H9 (cell line): ENCODE measurements around the gene FOLR2. TPM values are rescaled to one million over a fixed set of nuclear protein-coding genes. Genes with fewer than 3 reads are reported as not detected.
"Not testable (repeated sequence)": the region's sequence is repeated elsewhere in the genome, so short reads cannot be mapped to it uniquely, and the experiment has no call there.

Source experiments
- DNase-seq: peaks from one replicate; pipeline ENCODE4 v3.0.0-alpha.2; 2017
- H2AFZ ChIP-seq: one replicate; pipeline ENCODE4 v1.6.1; 2013; ENCODE audit warnings: mild to moderate bottlenecking, low read length, control low read depth, moderate library complexity
- H2AK5ac ChIP-seq: 2 replicates; pipeline ENCODE4 v1.6.1; 2013; ENCODE audit warnings: low read length, control low read depth, mixed read lengths; ENCODE audit not compliant: insufficient read length
- H2BK120ac ChIP-seq: one replicate; pipeline ENCODE4 v1.6.1; 2013; ENCODE audit warnings: low read depth, mild to moderate bottlenecking, low read length, control low read depth, inconsistent platforms; ENCODE audit not compliant: poor library complexity, severe bottlenecking
- H2BK12ac ChIP-seq: 2 replicates; pipeline ENCODE4 v1.6.1; 2013; ENCODE audit warnings: low read length, control low read depth, mixed read lengths, low read depth; ENCODE audit not compliant: insufficient read length
- H2BK15ac ChIP-seq: 2 replicates; pipeline ENCODE4 v1.6.1; 2013; ENCODE audit warnings: low read depth, low read length, control low read depth
- H2BK20ac ChIP-seq: one replicate; pipeline ENCODE4 v1.6.1; 2013; ENCODE audit warnings: low read depth, mild to moderate bottlenecking, low read length, control low read depth, inconsistent platforms; ENCODE audit not compliant: poor library complexity, severe bottlenecking
- H2BK5ac ChIP-seq: 2 replicates; pipeline ENCODE4 v1.6.1; 2013; ENCODE audit warnings: low read length, control low read depth, mixed read lengths; ENCODE audit not compliant: insufficient read length
- H3K14ac ChIP-seq: 2 replicates; pipeline ENCODE4 v1.6.1; 2013; ENCODE audit warnings: low read length, control low read depth; ENCODE audit not compliant: insufficient read depth
- H3K18ac ChIP-seq: 2 replicates; pipeline ENCODE4 v1.6.1; 2013; ENCODE audit warnings: low read depth, mild to moderate bottlenecking, mixed read lengths, low read length, control low read depth; ENCODE audit not compliant: insufficient read length
- H3K23ac ChIP-seq: 2 replicates; pipeline ENCODE4 v1.6.1; 2013; ENCODE audit warnings: low read length, control low read depth, mixed read lengths, low read depth; ENCODE audit not compliant: insufficient read length
- H3K23me2 ChIP-seq: 2 replicates; pipeline ENCODE4 v1.6.1; 2013; ENCODE audit warnings: low read depth, mild to moderate bottlenecking, mixed read lengths, low read length, control low read depth; ENCODE audit not compliant: insufficient read length, poor library complexity, severe bottlenecking
- H3K27ac ChIP-seq: 2 replicates; pipeline ENCODE4 v1.5.1; 2013; ENCODE audit warnings: low read length, control low read depth, mixed read lengths, low read depth; ENCODE audit not compliant: insufficient read length
- H3K27me3 ChIP-seq: 2 replicates; pipeline ENCODE4 v1.6.1; 2013; ENCODE audit warnings: low read length, control low read depth, inconsistent platforms; ENCODE audit not compliant: insufficient read depth
- H3K4ac ChIP-seq: 2 replicates; pipeline ENCODE4 v1.6.1; 2013; ENCODE audit warnings: low read depth, mild to moderate bottlenecking, control low read depth, inconsistent platforms, low read length, moderate library complexity
- H3K4me1 ChIP-seq: 2 replicates; pipeline ENCODE4 v1.6.1; 2013; ENCODE audit warnings: low read length, control low read depth, inconsistent platforms; ENCODE audit not compliant: insufficient read depth
- H3K4me2 ChIP-seq: 2 replicates; pipeline ENCODE4 v1.6.1; 2013; ENCODE audit warnings: low read length, control low read depth, mixed read lengths; ENCODE audit not compliant: insufficient read length, insufficient read depth
- H3K56ac ChIP-seq: 2 replicates; pipeline ENCODE4 v1.6.1; 2013; ENCODE audit warnings: low read depth, mild to moderate bottlenecking, mixed read lengths, low read length, control low read depth; ENCODE audit not compliant: insufficient read length
- H3K79me1 ChIP-seq: 2 replicates; pipeline ENCODE4 v1.6.1; 2013; ENCODE audit warnings: low read depth, mild to moderate bottlenecking, moderate library complexity, low read length, control low read depth, inconsistent platforms; ENCODE audit not compliant: insufficient read depth, poor library complexity, severe bottlenecking
- H3K79me2 ChIP-seq: 2 replicates; pipeline ENCODE4 v1.6.1; 2013; ENCODE audit warnings: low read length, control low read depth, inconsistent platforms; ENCODE audit not compliant: insufficient read depth
- H3K9ac ChIP-seq: 2 replicates; pipeline ENCODE4 v1.6.1; 2013; ENCODE audit warnings: low read length, control low read depth, mixed read lengths; ENCODE audit not compliant: insufficient read length; ENCODE audit errors: extremely low read depth
- H3K9me3 ChIP-seq: one replicate; pipeline ENCODE4 v1.6.1; 2013; ENCODE audit warnings: low read depth, low read length, inconsistent platforms; ENCODE audit not compliant: control insufficient read depth
- H3T11ph ChIP-seq: one replicate; pipeline ENCODE4 v1.6.1; 2013; ENCODE audit warnings: mild to moderate bottlenecking, low read length, control low read depth, inconsistent platforms
- H4K20me1 ChIP-seq: one replicate; pipeline ENCODE4 v1.6.1; 2013; ENCODE audit not compliant: control insufficient read depth, insufficient read length, insufficient read depth
- H4K5ac ChIP-seq: 2 replicates; pipeline ENCODE4 v1.6.1; 2013; ENCODE audit warnings: low read depth, mild to moderate bottlenecking, mixed read lengths, low read length, control low read depth; ENCODE audit not compliant: insufficient read length
- H4K8ac ChIP-seq: replicated peaks from 2 replicates; pipeline ENCODE4 v1.6.1; 2013; ENCODE audit warnings: low read length, control low read depth, mixed read lengths, low read depth; ENCODE audit not compliant: insufficient read length
- H4K91ac ChIP-seq: 2 replicates; pipeline ENCODE4 v1.6.1; 2013; ENCODE audit warnings: low read depth, mild to moderate bottlenecking, moderate library complexity, mixed read lengths, low read length, control low read depth; ENCODE audit not compliant: insufficient read length
- H3K27ac Mint-ChIP-seq, 3 experiments: 2 replicates in 2 of 3; 3 replicates in 1 of 3; pipeline ENCODE4 v1.8.0; 2020 to 2021; ENCODE audit warnings: mixed read lengths in 3 of 3, mild to moderate bottlenecking in 1 of 3, moderate library complexity in 1 of 3
- H3K27me3 Mint-ChIP-seq: 2 replicates; pipeline ENCODE4 v1.8.0; 2021; ENCODE audit warnings: low read depth, mild to moderate bottlenecking, moderate library complexity, mixed read lengths
- H3K36me3 Mint-ChIP-seq, 3 experiments: 2 replicates in 2 of 3; 3 replicates in 1 of 3; pipeline ENCODE4 v1.8.0; 2020 to 2021; ENCODE audit warnings: low read depth in 3 of 3, mixed read lengths in 3 of 3; ENCODE audit not compliant: insufficient read depth in 1 of 3
- H3K4me1 Mint-ChIP-seq, 2 experiments: 2 replicates each; pipeline ENCODE4 v1.8.0; 2020; ENCODE audit warnings: mixed read lengths in 2 of 2
- H3K4me3 Mint-ChIP-seq, 2 experiments: 2 replicates in 1 of 2; 3 replicates in 1 of 2; pipeline ENCODE4 v1.8.0; 2020 to 2021; ENCODE audit warnings: mild to moderate bottlenecking in 2 of 2, mixed read lengths in 2 of 2, moderate library complexity in 1 of 2
- H3K9me3 Mint-ChIP-seq, 2 experiments: 2 replicates in 1 of 2; 3 replicates in 1 of 2; pipeline ENCODE4 v1.8.0; 2020; ENCODE audit warnings: mild to moderate bottlenecking in 2 of 2, mixed read lengths in 2 of 2, moderate library complexity in 1 of 2
- CTCF ChIP-seq: fragments of 200-600 bp; sonication (generic); conservative IDR thresholded peaks from 3 replicates; pipeline ENCODE4 v1.8.0; 2021; ENCODE audit warnings: antibody characterized with exemption, mild to moderate bottlenecking
- WGBS: extraction: QIAGEN DNeasy Blood & Tissue Kit; methylation state at CpG from one replicate; pipeline ENCODE4 v1.1.7; 2013; ENCODE audit warnings: missing lambda C conversion rate, low lambda C conversion rate, mixed read lengths; ENCODE audit not compliant: insufficient read length; ENCODE audit errors: extremely low coverage; 5-methylcytosine and 5-hydroxymethylcytosine counted together
- total RNA-seq: library from RNA; stranded (reverse); gene quantifications from 2 replicates; pipeline ENCODE4 v1.2.1, GENCODE V29; 2021

FOLR2 gene
- total RNA-seq, 1 experiment from 2014 or later = not detected

- no peak overlapping the region for H2BK120ac ChIP-seq
- no peak overlapping the region for H3K18ac ChIP-seq
- Mint-ChIP-seq H3K36me3 (no peaks in the 10 kb centered on the region), H3K4me1 (peaks cover 10 to 13% of the 10 kb centered on the region in 2 experiments), H3K9me3 (no peaks in the 10 kb centered on the region), H3K27me3 (peaks cover 2% of the 10 kb centered on the region; the same call in 1 of the 2 replicates), H3K4me3 (no peak overlapping the region), H3K27ac (peak overlapping the region in 1 of 3 experiments; percentile 94; a peak in 2 of 7 replicates)
- no peak overlapping the region for H3K14ac ChIP-seq
- H3K9me3 ChIP-seq = no peaks in the 10 kb centered on the region
- no peaks in the 10 kb centered on the region for H3K4me1 ChIP-seq
- H3K4me2 ChIP-seq = no peak overlapping the region
- H3K79me1 ChIP-seq = no peaks in the 10 kb centered on the region
- H2BK12ac ChIP-seq = no peak overlapping the region
- no peaks in the 10 kb centered on the region for H3K79me2 ChIP-seq
- no peak for TF ChIP-seq CTCF
- H2BK15ac ChIP-seq = no peak overlapping the region
- H4K20me1 ChIP-seq = no peaks in the 10 kb centered on the region
- H3K27ac ChIP-seq = no peak overlapping the region
- H3K56ac ChIP-seq = no peak overlapping the region
- H3K9ac ChIP-seq = no peak overlapping the region
- no CpG with 5 or more reads among the region's 12 CpGs for WGBS
- H3K23ac ChIP-seq = no peak overlapping the region
- DNase-seq = no peak
- H3K4ac ChIP-seq = no peak overlapping the region
- no peak overlapping the region for H2BK20ac ChIP-seq
- no peaks in the 10 kb centered on the region for H3K27me3 ChIP-seq
- no peaks in the 10 kb centered on the region for H3K23me2 ChIP-seq
- H2BK5ac ChIP-seq = no peak overlapping the region
- no peak overlapping the region for H4K5ac ChIP-seq
- H2AK5ac ChIP-seq = no peak overlapping the region
- H4K91ac ChIP-seq = no peak overlapping the region
- H3T11ph ChIP-seq = no peak overlapping the region
- H2AFZ ChIP-seq = no peak overlapping the region
- H4K8ac ChIP-seq = no peak overlapping the region
Observed at GRCh38 chr11:72195518-72196270, 20.9 kb upstream of the FOLR2 start.

DNA sequence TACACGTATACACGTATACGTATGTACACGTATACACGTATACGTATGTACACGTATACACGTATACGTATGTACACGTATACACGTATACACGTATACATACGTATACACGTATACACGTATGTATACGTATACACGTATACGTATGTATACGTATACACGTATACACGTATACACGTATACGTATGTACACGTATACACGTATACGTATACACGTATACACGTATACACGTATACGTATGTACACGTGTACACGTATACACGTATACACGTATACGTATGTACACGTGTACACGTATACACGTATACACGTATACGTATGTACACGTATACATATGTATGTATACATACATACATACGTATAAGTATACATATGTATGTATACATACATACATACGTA is 15.1 kb upstream of the FOLR2 start:
- H3K18ac ChIP-seq, H3K4ac ChIP-seq, H3K27ac ChIP-seq, H2BK20ac ChIP-seq, H2AK5ac ChIP-seq, H3K36me3 Mint-ChIP-seq, H3T11ph ChIP-seq, H4K5ac ChIP-seq, H4K91ac ChIP-seq, H2BK120ac ChIP-seq, H2BK15ac ChIP-seq, H3K14ac ChIP-seq, H3K4me1 ChIP-seq, DNase-seq, H4K8ac ChIP-seq, H3K9me3 ChIP-seq, H3K56ac ChIP-seq, H2BK5ac ChIP-seq, H3K4me3 Mint-ChIP-seq, H2BK12ac ChIP-seq, H3K4me1 Mint-ChIP-seq, H3K79me2 ChIP-seq, H3K27me3 ChIP-seq, H3K27ac Mint-ChIP-seq, H3K9me3 Mint-ChIP-seq, H3K27me3 Mint-ChIP-seq, H4K20me1 ChIP-seq, H3K23ac ChIP-seq, H2AFZ ChIP-seq, H3K23me2 ChIP-seq, H3K79me1 ChIP-seq, H3K4me2 ChIP-seq, H3K9ac ChIP-seq: not testable (repeated sequence)
- no CpG with 5 or more reads among the region's 43 CpGs for WGBS
